Activated CD4-positive, alpha-beta T cell treated with anti-CD3 and anti-CD28 coated beads for 1 hour (primary cell): ENCODE measurements around the gene SLC35E1.

ENCODE experiments used
- DNase-seq: peaks from one replicate; pipeline ENCODE4 v3.0.0-alpha.2; 2020

Gene SLC35E1

DNA sequence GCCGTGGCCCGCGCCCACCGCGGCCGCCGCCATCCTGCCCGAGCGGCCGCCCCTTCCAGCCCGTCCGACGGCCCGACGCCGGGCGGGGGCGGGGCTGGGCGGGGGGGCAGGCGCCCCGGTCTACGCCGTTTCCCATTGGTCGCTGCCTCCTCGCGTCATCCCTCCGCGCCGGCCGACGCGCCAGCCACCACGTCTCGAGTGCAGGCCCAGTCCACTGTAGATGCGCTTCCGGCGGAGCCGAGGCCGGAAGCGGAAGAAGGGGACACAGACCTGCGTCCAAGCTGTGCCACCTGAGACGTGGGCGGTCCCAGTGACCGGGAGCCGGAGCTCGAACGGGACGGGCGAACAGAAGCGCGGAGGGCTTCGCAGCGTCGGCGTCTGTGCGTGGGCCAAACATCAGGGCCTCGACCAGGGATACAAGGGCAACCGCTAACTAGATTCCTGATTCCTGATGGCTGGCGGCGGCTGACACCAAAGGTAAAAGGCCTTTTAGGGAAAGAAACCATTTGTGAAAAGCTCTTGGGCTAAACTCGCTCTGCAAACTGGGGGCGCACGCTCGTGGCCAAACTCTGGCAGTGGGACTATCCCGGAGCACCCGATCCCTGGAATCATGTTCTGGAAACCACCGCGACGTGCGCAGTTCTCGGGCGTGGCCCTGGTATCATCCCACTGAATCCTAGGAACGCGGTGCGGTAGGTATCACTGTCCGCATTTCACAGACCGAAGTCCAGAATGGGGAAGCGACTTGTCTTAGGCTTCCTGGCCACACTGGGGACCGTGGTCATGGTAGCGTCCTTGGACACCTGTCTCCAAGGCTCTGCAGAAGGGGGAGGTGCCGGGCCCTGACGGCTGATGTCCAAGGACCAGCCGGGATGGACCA, at the start of gene SLC35E1:
Gene SLC35E1, minus strand, starts transcription at position 84 of the 880 bp plus-strand sequence. Its CDS starts 51 bp downstream, at position 33.
- DNase-seq = peak; percentile 85

DNA sequence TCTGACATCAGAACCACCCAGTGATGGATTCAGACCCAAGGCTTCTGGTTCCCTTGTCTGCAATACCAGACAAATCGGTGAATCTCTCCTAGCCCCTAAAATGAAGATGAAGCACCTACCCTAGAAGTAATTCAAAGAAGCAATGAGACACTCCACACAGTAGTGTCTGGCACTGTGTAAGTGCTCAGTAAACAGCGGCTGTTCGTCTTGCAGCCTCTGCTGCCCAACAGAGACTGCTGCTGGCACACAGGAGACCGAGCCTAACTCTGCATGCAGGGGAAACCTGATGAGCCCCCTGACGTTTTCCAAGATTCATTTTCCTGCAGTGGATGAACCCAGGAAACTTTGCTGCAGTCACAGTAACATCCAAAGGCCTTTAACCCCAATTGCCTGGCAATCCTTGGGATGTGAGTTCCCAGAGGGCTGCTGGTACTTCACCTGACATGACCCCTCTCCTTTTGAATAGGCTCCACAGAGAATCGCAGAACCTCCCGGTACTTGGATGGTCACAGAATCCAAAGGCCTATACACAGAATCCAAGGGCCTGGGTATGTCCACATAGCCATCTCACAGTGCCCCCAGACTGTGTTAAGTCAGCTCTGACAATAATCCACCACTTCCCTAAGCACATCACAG, 49.1 kb upstream of the SLC35E1 start:
- no peak for DNase-seq

DNA sequence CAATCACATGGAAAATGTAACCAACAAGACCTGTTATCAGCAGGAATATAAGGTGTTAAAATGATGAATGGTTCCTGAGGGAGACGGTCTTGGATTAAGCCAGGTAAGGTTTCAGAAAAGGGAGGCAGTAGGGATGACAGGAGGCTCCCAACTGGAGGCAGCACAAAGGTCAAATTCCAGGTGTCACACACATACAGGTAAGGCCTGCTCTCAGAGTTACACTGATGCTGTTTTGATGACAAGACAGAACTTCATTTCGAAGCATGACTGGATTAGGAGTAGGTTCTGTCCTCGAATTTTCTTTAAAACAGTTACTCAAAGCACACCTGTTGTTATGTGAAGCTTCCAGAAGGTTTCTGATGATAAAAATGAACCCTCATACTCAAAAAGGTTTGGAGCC, 48.4 kb upstream of the SLC35E1 start:
- no peak for DNase-seq

DNA sequence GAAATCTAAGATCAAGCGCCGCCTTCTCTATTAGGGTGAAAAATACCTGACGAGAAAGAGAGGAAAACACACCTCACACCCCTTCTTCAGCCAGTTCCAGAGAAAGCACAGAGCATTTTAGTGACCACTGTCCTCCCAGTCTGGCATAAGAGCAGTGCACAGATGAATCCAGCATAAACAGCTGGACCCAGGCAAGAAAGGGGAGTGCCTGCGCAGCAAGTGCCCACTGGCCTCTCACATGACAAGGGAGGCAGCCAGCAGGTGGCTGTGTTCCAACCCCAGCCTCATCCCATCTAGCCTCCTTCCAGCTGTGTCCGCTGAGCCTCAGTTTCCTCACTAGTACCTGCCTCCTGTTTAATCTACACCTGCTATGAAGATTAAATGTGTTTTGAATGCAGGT, 47.8 kb upstream of the SLC35E1 start:
- DNase-seq = no peak

DNA sequence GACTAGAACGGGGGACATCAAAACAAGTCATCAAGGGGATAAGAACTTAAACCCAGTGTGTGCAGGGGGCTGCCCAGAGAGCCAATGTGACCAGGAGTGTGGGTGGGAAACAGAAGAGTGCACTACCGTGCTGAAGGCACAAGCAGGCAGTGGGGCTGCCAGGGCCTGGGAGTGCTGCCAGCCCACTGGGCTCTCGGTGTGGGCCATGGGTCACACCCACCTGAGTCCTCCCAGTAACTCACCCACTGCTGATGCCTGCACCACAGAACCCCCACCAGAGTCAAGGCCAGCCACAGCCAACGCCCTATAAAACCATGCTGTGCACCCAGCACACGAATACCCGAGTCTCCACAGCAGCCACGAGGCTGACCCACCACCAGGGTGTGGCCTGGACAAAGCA, 47.2 kb upstream of the SLC35E1 start:
- no peak for DNase-seq

DNA sequence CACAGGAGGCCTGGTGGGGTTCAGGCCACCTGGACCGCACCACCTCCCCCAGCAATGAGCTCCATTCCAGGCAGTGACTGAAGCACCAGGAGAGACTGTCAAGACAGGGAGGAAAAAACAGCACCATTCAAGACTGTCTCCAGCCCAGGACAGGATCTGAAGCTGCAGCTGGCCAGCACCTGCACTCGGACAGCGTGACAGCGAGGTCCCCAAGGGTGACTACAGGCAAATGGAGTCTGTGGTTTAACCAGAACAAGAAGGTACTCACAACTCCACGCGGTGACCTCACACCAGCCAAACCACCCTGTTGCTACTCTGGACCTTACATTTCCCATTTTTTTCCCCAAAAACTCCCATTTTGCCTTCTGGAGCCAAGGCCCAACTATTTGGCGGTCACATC, 46.0 kb upstream of the SLC35E1 start:
- DNase-seq = no peak

DNA sequence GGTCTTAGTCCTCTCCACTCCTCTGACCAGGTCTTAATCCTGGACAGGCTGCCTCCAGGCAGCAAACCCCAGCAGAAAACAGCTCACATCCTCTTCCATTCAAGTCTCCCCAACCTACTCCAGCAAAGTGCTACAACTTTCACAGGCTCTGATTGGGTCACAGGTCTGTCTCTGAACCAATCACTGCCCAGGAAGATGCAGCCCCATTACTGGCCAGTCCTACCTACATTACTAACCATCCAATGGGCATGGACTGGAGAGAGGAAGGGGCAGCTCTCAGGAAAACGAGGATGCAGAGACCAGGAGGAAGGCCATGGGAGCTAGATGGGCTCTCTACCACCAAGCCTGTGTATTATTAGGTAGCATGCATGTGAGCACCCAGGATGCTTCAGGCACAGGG, 43.6 kb upstream of the SLC35E1 start:
- DNase-seq = no peak

DNA sequence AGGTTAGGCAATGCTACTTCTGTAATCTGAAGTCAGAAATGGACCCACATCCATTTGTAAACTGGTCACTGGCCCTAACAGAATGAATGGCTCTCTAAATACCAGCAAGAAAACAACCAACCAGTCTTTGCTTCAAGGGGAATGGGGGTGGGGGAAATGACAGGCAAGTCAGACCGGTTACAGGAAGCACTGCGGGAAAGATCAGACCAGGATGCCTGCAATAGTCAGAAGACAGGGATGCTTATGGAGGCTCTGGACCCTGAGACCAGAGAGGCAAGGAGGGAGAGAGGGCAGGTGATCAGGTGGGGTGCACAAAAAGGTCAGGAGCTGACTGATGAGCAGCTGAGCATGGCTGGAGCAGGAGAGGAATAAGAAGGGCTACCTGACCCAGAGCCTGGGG, 42.7 kb upstream of the SLC35E1 start:
- no peak for DNase-seq

DNA sequence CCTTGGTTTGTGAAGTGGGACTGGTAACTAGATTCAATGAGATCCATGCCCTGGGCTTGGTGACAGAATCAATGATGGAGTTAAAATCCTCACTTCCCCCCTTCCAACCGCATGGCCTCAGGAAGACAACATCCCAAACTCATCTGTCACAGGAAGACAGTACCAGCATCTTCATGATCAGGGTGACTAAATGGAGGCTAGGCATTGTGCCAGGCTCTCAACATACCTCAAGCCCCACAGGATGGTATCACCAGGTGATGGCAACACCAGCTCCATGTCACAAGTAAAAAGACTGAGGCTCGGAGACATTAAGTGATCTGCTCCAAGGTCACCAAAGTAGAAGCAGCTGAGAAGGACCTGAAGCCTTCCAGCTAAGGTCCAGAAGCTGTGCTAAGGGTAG, 41.6 kb upstream of the SLC35E1 start:
- DNase-seq = no peak

DNA sequence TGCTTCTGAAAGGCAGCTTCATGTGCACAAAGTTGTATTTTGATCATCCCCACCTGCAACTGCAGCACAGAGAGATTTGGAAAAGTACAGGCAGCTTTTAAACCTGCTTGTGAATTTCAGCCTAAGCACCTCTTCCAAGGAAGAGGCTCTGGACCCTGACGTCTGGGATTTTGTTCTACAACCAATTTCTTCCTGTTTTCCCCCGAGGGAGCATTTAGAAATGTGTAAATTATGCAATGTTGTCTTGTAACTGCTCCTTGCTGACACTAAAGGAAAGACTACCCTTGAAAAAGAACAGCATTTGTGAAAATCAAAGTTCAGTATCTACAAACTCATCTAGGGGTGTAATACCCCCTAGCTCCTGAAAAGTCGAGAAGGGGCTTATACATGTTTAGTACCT, 40.4 kb upstream of the SLC35E1 start:
- no peak for DNase-seq

DNA sequence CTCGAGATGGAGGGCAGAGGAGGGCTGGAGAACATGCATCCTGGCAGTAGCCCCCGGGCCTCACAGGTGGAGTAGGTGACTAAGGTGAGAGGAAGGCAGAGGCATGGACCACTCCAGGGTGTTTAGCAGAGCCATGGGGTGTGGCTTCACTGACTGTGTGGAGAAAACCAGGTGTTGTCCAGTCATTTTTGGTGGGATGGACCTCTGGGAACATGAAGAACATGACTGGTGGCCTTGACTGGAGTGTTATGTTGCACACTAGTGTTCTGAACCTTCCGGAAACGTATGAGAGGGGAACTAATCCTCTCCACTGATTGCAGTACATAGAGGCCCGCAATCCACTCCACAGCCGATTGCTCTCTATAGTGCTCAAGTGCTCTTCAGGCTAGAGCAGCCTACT, 38.9 kb upstream of the SLC35E1 start:
- no peak for DNase-seq

DNA sequence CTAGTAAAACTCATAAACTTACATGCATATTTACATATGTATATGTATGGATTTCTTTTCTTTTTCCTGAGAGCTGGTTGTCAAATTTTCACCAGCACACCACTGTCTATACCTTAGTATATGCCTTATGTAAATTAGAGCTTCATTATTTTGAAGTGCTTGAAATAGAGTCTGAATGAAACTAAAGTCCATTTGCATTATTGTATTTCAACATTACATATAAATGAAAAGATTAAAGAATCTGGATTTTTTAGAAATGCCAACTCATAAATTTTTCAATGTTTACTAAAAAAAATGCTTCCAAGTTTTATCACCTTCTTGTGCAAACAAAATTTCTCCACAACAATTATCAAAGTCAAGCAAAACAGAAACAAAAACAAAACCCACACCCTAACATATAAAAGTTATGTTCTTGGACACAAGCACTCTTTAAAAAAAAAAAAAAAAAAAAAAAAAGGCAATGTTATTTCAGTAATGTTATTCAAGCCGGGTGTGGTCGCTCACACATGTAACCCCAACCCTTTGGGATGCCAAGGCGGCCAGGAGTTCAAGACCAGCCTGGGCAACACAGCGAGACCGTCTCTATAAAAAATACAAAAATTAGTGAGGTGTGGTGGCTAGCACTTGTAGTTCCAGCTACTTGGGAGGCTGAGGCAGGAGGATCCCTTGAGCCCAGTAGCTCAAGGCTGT, 37.4 kb upstream of the SLC35E1 start:
- no peak for DNase-seq

DNA sequence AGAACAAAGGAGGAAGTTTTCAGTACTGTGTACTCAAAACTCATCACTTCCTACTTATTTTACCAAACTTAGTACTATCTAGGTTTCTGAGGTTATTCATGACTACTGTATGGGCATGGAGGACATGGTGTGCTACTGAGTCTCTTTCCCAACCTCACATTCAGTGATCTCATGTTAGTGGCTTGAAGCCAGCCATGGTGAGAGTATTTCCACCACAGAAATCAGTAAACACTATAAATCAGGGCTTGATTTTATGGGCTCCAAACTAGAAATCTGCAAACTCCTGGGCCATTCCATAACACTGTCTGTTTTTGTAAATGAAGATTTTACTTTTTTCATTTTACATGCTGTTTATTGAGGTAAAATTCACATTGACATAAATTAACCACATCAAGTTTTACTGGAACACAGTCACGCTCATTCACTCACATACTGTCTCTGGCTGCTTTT, 36.1 kb upstream of the SLC35E1 start:
- DNase-seq = no peak

DNA sequence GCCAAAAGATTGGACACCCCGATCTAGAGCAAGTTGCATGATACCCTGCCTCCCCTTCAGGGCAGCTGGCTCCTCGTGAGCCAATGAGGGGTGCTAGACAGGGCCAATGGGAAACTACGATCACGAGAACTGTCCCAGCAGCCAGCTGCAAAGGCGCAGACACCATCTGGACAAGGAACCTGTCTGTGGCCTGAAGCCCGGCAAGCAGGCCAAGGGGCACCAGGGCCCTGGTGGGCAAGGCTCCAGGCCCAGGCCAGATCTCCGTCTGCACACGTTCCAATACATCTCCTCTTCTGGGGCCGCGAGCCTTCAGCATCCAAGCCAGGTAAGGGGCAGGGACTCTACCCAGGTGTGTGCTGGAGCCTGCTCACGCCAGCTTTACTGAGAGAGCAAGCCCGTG, 35.6 kb upstream of the SLC35E1 start:
- DNase-seq = no peak

DNA sequence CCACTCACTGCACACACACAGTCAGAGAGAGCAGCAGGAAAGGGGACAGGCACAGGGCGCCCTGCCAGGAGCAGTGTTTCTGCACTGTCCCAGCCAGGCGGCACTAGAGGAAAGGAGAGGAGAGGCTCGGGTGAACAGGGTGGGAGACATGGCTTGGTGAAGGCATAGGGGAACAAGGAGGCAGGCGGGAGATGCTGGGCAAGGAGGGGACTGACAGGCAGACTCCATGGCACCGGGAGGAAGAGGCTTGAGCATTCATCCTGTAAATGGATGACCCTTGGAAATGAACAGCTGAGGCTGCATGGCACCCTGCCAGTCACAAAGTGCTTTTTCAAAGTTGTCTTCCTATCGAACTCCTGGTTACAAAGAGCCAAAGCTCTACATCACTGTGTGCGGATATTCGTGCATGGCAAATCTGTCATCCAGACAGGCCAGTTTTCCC, 33.4 kb upstream of the SLC35E1 start:
- no peak for DNase-seq

DNA sequence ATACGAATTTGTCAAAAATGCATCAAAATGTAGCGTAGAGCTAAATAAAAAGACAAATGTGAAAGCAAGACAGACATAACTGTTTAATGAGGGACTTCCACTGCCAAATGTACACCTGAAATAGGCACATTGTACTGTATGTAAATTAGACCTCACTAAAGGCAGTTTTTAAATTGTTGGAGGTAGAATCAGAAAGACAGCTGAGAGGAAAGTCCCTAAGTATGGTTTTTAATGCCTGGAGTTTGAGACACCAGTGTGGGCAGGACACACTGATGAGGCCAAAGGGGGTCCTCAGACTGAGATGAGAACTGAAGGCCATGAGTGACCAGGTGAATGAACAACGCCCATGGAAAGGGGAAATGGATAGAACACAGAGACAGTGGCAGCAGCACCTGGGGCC, 32.9 kb upstream of the SLC35E1 start:
- DNase-seq = no peak

DNA sequence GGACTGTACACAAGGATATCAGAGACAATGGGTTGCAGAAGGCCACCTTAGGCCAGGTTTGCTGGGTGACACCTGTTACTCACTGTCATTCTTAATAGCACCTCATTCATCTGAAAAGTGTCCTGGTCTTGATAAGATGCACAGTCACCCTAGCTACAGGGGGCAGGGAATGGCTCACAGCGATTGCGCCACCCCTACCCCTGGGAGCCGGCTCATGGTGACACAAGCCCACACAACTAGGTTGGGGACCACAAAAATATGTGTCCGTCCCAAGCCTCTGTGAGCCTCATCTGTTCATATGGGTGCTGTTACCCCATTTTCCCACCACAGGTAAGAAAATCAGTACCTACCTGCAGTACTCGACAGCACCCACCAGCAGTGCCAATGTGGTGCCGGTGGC, 32.4 kb upstream of the SLC35E1 start:
- DNase-seq = no peak

DNA sequence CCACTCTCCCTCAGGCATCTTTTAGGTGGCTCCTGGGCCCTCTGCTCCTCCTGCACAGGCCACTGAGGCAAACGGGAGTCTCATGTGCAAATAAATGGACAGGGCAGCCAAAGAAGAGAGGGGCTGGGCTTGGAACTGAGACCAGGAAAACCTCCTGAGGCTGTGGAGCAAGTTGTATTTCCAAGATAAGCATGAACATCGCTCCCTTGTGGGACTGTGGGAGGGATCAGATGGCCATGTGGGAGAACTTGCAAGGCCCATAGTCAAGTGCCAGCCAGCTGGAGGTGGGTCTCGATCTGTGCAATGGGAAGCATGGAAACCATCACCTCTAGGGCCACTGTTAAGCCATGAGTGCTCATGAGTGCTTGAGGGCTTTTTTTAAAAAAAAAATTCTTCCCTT, 30.9 kb upstream of the SLC35E1 start:
- DNase-seq = no peak

DNA sequence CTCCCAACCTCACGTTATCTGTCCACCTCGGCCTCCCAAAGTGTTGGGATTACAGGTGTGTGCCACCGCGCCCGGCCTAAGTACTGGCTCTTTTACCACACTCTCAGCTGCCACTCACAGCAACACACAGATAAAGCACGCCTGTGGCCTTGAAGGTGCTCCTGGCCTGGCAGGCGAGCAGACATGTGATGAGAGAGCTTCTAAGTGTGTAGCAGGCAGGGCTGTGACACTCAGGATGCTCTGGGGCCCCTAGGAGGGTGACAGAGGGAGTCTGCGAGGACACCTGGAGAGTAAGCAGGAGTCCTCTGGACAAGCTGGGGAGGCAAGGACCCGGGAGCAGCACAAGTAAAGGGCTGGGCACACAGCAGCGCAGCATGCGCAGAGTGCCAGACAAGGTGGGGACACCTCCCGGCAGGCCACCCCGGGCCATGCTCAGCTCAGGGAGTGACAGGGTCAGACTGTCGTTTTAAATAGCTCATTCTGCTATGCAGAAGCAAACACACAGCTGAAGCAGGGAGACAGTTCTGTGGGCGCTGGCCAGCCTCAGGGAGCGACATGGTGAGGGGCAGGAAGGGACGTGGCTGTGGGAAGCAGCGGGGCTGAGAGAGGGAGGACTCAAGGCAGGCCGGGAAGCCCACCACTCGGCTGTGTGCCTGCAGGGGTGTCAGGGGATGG, 29.3 kb upstream of the SLC35E1 start:
- no peak for DNase-seq

DNA sequence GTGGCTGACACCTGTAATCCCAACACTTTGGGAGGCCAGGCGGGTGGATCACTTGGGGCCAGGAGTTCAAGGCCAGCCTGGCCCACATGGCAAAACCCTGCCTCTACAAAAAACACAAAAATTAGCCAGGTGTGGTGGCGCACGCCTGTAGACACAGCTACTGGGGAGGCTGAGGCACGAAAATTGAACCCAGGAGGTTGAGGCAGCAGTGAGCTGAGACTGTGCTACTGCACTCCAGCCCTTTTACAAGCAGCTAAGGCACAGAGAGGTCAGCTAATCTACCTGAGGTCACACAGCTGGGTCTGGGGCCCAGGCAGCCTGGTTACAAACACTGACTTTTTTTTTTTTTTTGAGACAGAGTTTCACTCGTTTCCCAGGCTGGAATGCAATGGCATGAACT, 28.6 kb upstream of the SLC35E1 start:
- no peak for DNase-seq

DNA sequence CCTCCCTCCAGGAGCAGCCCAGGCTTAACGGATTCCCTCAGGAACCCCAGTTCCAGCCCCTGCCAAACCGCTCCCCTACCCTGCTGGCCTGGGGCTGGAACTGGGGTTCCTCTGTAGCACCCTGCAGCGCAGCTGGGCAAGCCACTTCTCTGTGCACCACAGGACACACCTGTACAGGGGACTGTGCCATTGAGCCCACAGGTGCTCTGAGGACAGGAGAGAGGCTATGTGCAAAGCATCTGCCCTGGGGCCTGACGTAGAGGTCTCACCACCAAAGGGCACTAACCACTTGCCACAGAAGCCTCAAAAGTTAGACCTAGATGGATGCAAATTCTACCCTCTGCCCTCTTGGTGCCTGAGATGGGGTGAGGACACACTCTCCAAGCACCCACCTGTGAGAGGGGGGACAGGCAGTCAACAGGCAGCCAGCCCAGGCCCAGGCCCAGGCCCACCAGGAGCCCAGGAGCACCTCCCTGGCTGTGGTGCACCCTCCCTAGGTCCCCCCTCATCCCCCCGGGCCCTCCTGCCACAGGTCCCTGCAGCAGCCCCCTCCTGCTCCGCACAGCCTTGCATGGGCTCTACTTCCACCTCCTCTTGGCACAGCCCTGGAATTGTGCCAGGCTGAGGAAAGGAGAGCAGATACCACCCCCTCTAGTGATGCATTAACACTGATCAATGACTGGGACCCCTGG, 27.6 kb upstream of the SLC35E1 start:
- DNase-seq = no peak

DNA sequence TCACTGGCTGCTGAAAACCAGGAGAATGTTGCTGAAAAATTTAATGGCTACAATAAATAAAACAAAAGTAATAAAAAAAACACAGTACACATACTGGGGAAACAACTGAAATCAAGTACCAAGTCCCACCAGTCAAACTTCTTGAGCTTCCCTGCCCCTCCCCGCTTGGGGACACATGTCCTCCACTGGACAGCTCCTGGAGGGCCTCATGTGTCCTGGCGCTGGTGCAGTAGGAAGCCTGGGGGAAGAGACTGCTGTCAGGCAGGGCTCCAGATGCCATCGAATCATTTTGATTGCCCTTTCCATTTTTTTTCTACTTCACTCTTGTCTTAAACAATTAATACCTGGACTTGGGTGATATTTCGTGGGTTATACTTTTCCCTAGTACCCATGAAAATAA, 26.6 kb upstream of the SLC35E1 start:
- no peak for DNase-seq

DNA sequence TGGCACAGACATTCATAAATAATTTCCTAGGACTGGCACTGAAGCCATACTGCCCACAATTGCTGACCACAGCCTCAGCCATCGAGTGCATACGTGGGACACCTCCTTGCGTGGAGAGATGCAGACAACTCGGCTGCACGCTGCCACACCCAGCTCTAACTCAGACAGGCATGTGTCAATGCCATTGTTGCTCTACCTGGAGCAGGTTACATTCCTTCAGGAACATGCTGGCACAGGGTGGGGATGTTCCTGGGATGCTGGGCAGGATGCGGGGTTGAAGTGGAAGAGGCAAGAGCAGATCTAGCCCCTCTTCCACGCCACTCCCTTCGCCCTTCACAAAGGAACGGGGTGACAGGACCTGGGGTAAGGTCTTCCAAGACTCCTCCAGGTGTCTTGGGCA, 24.2 kb upstream of the SLC35E1 start:
- DNase-seq = no peak
